ENCODE data around the gene LPAR6.

DNA sequence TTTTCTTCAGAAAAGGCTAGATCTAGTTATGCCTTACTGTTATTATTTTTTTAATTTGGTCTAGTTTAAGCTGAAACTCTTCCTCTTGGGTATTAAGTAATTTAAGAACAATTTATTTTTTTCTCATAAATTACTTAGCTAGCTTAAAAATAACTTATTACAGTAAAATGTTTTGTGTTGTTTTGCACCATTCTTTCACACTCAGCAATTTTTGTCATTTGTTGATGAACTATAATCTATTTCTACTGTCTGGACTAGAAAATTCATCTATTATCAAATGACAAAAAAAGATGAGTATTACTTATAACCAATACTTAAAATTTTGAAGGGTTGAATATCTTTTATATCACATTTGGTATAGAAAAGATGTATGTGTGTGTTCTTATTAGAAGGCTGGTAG is 1.6 kb upstream of the LPAR6 start:
- TF ChIP-seq POLR2A (IDR thresholded peaks at IDR 0.05) = no peak
- TF ChIP-seq CTCF (IDR thresholded peaks at IDR 0.05) = no peak
- no peak for TF ChIP-seq EP300 (IDR thresholded peaks at IDR 0.05; ENCODE audit: low read depth)

All from transverse colon (tissue), 3 donors.